ENCODE data around the gene NKAPL. TPM values are rescaled to one million over a fixed set of nuclear protein-coding genes. Genes with fewer than 3 reads are reported as not detected.

The NKAPL gene
- total RNA-seq, 1 donor = 1.1 TPM

DNA sequence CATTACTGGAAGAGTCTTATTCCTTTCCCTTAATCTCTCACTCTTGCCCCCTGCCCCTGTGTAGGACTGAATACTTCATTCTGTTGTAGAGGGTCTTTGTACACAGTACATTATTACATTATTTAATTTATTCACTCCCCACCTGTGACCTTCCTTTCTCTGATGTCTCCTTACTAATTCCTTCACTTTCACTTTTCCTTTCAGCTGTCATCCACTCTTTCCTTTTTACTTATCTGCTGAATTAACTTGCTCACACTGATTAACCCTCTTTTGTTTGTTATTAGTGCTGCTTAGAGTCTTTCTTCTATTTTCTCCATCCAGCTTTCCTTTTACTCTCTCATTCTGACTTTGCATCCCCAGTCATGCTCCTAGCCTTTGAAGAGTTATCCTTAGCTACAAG, 15.8 kb downstream of the NKAPL start:
- H3K4me3 ChIP-seq (ENCODE audit: insufficient read depth, low read length) = no peak overlapping the region
- peaks cover 17% of the 10 kb centered on the region for H3K79me2 ChIP-seq (ENCODE audit: insufficient read depth, low read length)
- H3K9me3 ChIP-seq (ENCODE audit: low read depth, low read length) = no peaks in the 10 kb centered on the region
- peaks cover 52% of the 10 kb centered on the region for H3K36me3 ChIP-seq (ENCODE audit: insufficient read depth, low read length)
- H3K27me3 ChIP-seq (ENCODE audit: insufficient read depth, low read length) = no peaks in the 10 kb centered on the region
- no peaks in the 10 kb centered on the region for H4K20me1 ChIP-seq (ENCODE audit: insufficient read depth, low read length)
- DNase-seq (ENCODE audit: insufficient read length, low spot score, missing footprints) = no peak
- no peaks in the 10 kb centered on the region for H3K4me1 ChIP-seq (ENCODE audit: insufficient read depth, low read length)
- no peak overlapping the region for H2AFZ ChIP-seq (ENCODE audit: low read length)
- no peak overlapping the region for H3K27ac ChIP-seq (ENCODE audit: low read depth, low read length)
- TF ChIP-seq, protein P1, sequence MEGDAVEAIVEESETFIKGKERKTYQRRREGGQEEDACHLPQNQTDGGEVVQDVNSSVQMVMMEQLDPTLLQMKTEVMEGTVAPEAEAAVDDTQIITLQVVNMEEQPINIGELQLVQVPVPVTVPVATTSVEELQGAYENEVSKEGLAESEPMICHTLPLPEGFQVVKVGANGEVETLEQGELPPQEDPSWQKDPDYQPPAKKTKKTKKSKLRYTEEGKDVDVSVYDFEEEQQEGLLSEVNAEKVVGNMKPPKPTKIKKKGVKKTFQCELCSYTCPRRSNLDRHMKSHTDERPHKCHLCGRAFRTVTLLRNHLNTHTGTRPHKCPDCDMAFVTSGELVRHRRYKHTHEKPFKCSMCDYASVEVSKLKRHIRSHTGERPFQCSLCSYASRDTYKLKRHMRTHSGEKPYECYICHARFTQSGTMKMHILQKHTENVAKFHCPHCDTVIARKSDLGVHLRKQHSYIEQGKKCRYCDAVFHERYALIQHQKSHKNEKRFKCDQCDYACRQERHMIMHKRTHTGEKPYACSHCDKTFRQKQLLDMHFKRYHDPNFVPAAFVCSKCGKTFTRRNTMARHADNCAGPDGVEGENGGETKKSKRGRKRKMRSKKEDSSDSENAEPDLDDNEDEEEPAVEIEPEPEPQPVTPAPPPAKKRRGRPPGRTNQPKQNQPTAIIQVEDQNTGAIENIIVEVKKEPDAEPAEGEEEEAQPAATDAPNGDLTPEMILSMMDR (IDR thresholded peaks at IDR 0.05; ENCODE audit: extremely low read depth, low read depth, low read length) = no peak
- no peak overlapping the region for H3K4me2 ChIP-seq (ENCODE audit: insufficient read depth, low read length)

DNA sequence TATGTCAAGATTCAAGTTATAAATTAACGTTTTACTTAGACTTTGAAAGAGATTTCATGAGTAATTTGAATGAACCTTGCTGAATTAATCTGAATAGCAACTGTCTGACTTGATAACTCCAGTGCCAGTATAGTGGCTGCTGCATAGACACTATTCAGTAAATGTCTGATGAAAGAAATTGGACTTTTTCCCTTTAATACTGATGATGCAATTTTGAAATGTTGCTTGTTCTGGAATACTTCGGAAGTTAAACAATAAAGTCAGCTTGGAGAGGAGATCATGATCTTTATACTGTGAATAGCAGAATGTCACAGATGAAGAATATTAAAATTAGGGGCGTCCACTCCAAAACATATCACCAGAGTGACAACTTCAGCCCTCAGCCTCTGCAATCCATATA, 18.6 kb downstream of the NKAPL start:
- H4K20me1 ChIP-seq (ENCODE audit: insufficient read depth, low read length) = no peaks in the 10 kb centered on the region
- no peak overlapping the region for H2AFZ ChIP-seq (ENCODE audit: low read length)
- no peaks in the 10 kb centered on the region for H3K9me3 ChIP-seq (ENCODE audit: low read depth, low read length)
- peaks cover 42% of the 10 kb centered on the region for H3K36me3 ChIP-seq (ENCODE audit: insufficient read depth, low read length)
- peaks cover 13% of the 10 kb centered on the region for H3K4me1 ChIP-seq (ENCODE audit: insufficient read depth, low read length)
- no peak overlapping the region for H3K4me3 ChIP-seq (ENCODE audit: insufficient read depth, low read length)
- TF ChIP-seq, protein P1 (IDR thresholded peaks at IDR 0.05; ENCODE audit: extremely low read depth, low read depth, low read length) = no peak
- no peak for DNase-seq (ENCODE audit: insufficient read length, low spot score, missing footprints)
- H3K79me2 ChIP-seq (ENCODE audit: insufficient read depth, low read length) = peaks cover 7% of the 10 kb centered on the region
- H3K4me2 ChIP-seq (ENCODE audit: insufficient read depth, low read length) = no peak overlapping the region
- no peak overlapping the region for H3K27ac ChIP-seq (ENCODE audit: low read depth, low read length)
- H3K27me3 ChIP-seq (ENCODE audit: insufficient read depth, low read length) = no peaks in the 10 kb centered on the region

DNA sequence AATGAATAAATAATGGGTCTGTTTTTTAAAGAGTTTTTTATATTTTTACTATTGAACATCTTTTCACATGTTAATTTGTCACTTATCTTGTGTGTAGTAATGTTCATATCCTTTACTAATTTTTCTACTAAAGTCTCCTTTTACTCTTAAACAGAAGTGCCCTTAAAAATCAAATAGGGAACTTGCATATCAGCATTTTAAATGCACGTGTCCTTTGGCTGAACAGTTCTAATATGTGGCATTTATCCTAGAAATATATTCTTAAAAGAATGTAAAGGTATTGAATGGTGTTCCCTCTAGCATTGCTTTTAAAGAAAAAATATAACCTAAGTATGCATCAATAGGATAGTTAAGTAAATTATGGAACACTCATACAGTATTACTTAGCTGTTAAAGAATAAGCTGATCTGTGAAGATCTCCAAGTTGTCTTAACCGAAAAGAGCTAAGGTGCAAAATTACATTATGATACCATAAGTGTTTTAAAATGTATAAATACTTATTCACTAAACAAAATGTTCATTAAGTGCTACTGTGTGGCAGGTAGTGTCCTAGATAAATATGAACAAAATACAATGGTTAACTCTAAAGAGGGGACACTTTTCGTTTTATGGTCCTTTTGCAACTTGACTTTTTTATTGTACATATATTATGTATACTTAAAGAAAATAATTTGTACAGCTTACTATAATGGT, 21.6 kb downstream of the NKAPL start:
- DNase-seq (ENCODE audit: insufficient read length, low spot score, missing footprints) = peak; percentile 55
- Histone ChIP-seq H3K27ac (ENCODE audit: low read depth, low read length) (no peak overlapping the region), H3K4me2 (ENCODE audit: insufficient read depth, low read length) (peak overlapping the region; percentile 82), H4K20me1 (ENCODE audit: insufficient read depth, low read length) (no peaks in the 10 kb centered on the region), H3K79me2 (ENCODE audit: insufficient read depth, low read length) (peaks cover 12% of the 10 kb centered on the region), H3K27me3 (ENCODE audit: insufficient read depth, low read length) (no peaks in the 10 kb centered on the region), H3K9me3 (ENCODE audit: low read depth, low read length) (no peaks in the 10 kb centered on the region), H3K36me3 (ENCODE audit: insufficient read depth, low read length) (peaks cover 39% of the 10 kb centered on the region), H3K4me3 (ENCODE audit: insufficient read depth, low read length) (peak overlapping the region; percentile 90), H2AFZ (ENCODE audit: low read length) (peak overlapping the region; percentile 99), H3K4me1 (ENCODE audit: insufficient read depth, low read length) (peaks cover 13% of the 10 kb centered on the region)
- TF ChIP-seq, protein P1 (IDR thresholded peaks at IDR 0.05; ENCODE audit: extremely low read depth, low read depth, low read length) = no peak

DNA sequence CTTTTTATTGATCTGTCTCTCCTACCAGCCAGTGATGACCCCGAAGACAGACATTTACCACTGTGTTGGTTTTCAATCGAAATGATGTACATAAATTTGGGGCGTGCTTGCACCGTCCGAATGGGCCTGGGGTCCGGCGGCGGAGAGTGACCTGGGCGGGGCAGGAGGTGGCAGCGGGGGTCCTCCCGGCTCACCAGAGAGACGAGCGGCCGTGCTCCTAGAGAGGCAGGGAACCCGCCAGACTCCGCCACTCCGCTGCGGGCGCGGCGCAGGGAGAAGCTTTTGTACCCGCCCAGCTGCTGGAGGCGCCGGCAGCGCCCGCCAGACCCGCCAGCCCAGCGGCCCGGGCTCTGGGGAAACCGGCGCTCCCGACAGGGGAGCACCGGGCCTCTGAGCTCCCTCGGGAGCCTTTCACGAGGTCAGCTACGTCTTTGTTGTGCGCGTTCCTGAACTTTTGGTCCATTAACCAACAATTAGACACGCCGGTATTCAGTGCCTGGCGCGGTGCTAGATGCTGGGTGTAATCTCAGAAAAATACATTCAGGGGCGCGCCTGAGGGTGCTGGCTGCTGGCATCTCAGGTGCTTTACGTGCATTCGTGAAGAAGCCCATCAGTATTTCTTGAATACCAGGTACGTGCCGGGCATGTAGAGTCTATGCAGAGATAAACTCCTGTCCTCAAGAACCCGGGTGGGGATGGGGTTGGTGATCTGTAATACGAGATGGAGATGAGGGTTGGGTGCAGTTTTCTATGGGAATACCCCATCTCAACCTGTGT, 22.4 kb downstream of the NKAPL start, which contains the start of gene PGBD1:
Gene PGBD1 (plus strand): TSS at position 285 of the 777 bp plus-strand sequence. CDS start 2,242 bp downstream, outside the sequence.
- no peaks in the 10 kb centered on the region for H4K20me1 ChIP-seq (ENCODE audit: insufficient read depth, low read length)

More for the DNA sequence above, 22.4 kb downstream of the NKAPL start, which contains the start of gene PGBD1:
- DNase-seq (ENCODE audit: insufficient read length, low spot score, missing footprints) = peak; percentile 92
- no peaks in the 10 kb centered on the region for H3K9me3 ChIP-seq (ENCODE audit: low read depth, low read length)
- H3K36me3 ChIP-seq (ENCODE audit: insufficient read depth, low read length) = peaks cover 34% of the 10 kb centered on the region
- H3K27ac ChIP-seq (ENCODE audit: low read depth, low read length) = peak within 1 kb of the TSS; percentile 63
- no peaks in the 10 kb centered on the region for H3K27me3 ChIP-seq (ENCODE audit: insufficient read depth, low read length)
- TF ChIP-seq, protein P1 (IDR thresholded peaks at IDR 0.05; ENCODE audit: extremely low read depth, low read depth, low read length) = no peak
- H3K4me1 ChIP-seq (ENCODE audit: insufficient read depth, low read length) = peaks cover 13% of the 10 kb centered on the region
- peaks cover 12% of the 10 kb centered on the region for H3K79me2 ChIP-seq (ENCODE audit: insufficient read depth, low read length)
- H3K4me2 ChIP-seq (ENCODE audit: insufficient read depth, low read length) = peak within 1 kb of the TSS; percentile 82
- peak within 1 kb of the TSS; percentile 99 for H2AFZ ChIP-seq (ENCODE audit: low read length)
- peak within 1 kb of the TSS; percentile 90 for H3K4me3 ChIP-seq (ENCODE audit: insufficient read depth, low read length)

Measured in osteoblast (primary cell).